Endothelial cell of umbilical vein (primary cell): ENCODE data around the gene KLHDC1.

Experiments used
- CTCF ChIP-seq, 2 donors: IDR thresholded peaks; 1 replicate in 1 of 2; 2 replicates in 1 of 2; pipeline ENCODE4 v1.5.1; 2011; ENCODE audit warnings: low read length in 2 of 2, mild to moderate bottlenecking in 2 of 2, moderate library complexity in 2 of 2, control low read depth in 1 of 2, inconsistent platforms in 1 of 2, low read depth in 1 of 2; ENCODE audit not compliant: insufficient read depth in 1 of 2; ENCODE audit errors: extremely low read depth in 1 of 2
- GATA2 ChIP-seq: IDR thresholded peaks from 2 replicates; pipeline ENCODE4 v1.7.0; 2011; ENCODE audit warnings: low read depth, mild to moderate bottlenecking, moderate library complexity, mixed read lengths, low read length; ENCODE audit not compliant: insufficient read length, insufficient read depth
- POLR2A ChIP-seq: IDR thresholded peaks from 2 replicates; pipeline ENCODE4 v1.6.1; 2012; ENCODE audit warnings: low read depth, mild to moderate bottlenecking, control low read depth, low read length

DNA sequence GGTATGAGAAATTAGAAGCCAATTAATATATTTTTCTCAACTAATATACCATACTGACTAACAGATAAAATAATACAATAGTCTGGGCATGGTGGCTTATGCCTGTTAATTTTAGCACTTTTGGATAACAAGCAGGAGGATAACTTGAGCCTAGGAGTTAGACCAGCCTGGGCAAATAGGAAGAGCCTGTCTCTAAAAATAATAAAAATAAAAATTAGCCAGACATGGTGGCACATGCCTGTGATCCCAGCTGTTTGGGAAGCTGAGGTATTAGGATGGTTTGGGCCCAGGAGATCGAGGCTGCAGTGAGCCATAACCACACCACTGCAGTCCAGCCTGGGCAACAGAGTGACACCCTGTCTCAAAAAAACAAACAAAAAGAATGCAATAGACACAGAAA lies 99.7 kb downstream of the KLHDC1 start:
- TF ChIP-seq CTCF (IDR thresholded peaks at IDR 0.05; ENCODE audit: extremely low read depth in 1 of 2, insufficient read depth in 1 of 2, low read depth in 1 of 2, low read length in 2 of 2) (no peak), POLR2A (no peak), GATA2 (no peak)
